HG03175 (cell line): ENCODE data around the gene GRIN1.
A peak's percentile ranks its signal among the peaks of the same experiment; 100 is the strongest.

ENCODE experiments used
- ATAC-seq: cut with Tn5 transposase; IDR thresholded peaks from one replicate; pipeline ENCODE4 v1.9.1; 2021; ENCODE audit warnings: mild to moderate bottlenecking, moderate library complexity; ENCODE audit not compliant: unreplicated experiment

Gene GRIN1

GRCh38 chr9:137145731-137146526 lies 7.0 kb downstream of the GRIN1 start:
- no peak for ATAC-seq

- ATAC-seq: no peak
Measured at GRCh38 chr9:137146527-137146918, 7.6 kb downstream of the GRIN1 start.

- no peak for ATAC-seq
Measured at GRCh38 chr9:137147091-137147792, 8.3 kb downstream of the GRIN1 start.

DNA sequence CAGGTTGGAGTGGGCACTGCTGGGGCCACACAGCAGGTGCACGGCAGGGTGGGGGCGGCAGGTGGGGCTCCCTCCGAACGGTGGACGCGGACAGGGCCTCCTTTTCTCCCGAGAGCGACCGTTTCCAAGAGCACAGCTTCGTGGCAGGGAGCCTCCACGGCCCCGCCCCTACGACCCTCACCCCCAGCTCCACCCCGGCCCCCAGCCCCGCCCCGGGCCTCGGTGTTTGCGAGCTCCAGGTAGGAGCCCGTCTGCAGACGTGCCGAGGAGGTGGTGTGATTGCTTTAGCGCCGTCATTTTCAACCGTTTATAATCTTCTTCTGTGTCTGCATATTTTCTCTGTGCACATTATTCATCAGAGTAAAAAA lies 8.8 kb downstream of the GRIN1 start:
- no peak for ATAC-seq

DNA sequence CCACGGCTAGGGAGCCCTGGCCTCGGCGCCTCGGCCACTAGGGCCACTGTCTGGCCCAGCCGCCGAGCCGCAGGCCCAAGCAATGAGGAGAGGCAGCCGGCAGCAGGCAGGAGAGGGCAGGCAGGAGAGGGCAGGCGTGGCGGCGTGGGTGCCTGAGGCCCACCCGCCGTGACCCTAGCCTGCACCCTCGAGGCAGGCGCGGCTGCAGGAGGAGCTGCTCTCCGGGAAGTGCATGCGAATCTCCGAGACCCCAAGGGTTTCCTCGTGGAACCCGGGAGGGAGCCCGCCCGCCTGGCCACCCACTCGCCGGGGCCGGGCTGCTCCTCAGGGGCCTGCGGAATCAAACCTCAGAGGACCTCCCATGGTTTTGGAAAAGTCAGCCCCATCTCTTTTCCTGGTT lies 9.3 kb downstream of the GRIN1 start:
- no peak for ATAC-seq

DNA sequence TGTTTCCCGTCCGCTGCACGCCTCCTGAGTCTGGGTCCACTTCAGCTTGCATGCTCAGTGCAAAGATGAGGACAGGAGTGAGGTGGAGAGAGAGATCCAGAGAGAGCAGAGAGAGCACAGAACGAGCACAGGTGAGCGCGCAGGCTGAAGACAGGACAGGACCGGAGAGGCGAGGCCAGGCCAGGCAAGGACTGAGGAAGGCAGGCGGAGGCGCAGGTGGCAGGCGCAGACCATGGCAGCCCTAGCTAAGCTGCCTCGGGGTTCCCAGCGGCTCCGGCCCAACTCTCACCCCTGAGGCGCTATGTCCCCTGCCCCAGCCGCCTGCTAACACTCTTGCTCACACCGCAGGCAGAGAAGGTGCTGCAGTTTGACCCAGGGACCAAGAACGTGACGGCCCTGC lies 9.7 kb downstream of the GRIN1 start:
- no peak for ATAC-seq

DNA sequence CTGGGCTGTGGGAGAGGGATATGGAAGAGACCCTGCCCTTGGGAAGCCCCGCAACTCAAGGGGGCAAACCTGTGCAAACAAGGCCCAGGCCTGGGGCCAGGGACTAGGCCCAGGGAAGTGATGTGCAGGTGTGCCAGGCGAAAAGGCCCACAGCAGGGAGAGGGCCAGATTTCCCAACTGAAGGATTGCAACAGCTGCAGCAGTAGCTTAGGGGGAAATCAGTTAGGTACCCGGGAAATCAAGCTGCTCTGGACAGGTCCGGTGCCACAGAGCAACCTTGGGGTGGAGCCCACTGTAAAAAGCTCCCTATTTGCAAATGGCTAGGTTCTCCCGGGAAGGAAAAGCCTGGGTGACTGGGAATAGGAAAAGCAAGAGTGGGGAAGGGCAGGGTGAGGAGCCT lies 10.4 kb downstream of the GRIN1 start:
- ATAC-seq: no peak

DNA sequence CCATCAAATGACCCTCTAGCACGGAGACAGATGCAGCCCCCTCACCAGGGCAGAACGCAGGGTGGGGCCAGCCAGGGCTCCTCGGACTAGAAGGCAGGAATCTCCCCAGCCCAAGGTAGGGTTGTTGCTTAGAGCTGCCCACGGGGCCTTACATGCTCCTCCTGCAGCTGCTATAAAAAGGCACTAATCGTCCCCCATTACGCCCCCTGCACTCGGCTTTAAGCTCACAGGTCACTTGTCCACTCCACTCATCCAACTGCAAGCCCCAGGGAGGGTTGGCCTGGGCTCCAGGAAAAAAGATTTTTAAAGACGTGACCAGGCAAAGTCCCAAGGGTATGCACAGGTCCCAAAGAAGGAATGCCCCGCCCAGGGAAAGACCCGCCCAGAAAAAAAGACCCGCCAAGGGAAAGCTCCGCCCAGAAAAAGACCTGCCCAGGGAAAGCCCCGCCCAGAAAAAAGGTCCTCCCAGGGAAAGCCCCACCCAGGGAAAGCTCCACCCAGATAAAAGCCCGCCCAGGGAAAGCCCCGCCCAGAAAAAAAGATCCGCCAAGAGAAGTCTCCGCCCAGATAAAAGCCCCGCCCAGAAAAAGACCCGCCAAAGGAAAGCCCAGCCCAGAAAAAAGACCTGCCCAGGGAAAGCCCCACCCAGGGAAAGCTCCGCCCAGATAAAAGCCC lies 11.1 kb downstream of the GRIN1 start:
- ATAC-seq: peak; percentile 27

DNA sequence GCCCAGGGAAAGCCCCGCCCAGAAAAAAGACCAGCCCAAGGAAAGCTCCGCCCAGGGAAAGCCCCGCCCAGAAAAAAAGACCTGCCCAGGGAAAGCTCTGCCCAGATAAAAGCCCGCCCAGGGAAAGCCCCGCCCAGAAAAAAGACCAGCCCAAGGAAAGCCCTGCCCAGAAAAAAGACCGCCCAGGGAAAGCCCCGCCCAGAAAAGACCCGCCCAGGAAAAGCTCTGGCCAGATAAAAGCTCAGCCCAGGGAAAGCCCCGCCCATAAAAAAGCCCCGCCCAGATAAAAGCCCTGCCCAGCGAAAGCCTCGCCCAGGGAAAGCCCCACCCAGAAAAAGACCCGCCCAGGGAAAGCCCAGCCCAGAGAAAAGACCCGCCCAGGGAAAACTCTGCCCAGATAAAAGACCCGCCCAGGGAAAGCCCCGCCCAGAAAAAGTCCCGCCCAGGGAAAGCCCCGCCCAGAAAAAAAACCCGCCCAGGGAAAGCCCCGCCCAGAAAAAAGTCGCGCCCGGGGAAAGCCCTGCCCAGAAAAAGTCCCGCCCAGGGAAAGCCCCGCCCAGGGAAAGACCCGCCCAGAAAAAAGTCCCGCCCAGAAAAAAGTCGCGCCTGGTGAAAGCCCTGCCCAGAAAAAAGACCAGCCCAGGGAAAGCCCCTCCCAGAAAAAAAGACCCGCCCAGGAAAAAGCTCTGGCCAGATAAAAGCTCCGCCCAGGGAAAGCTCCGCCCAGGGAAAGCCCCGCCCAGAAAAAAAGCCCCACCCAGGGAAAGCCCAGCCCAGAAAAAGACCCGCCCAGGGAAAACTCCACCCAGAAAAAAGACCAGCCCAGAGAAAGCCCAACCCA lies 11.9 kb downstream of the GRIN1 start:
- ATAC-seq: peak; percentile 44

DNA sequence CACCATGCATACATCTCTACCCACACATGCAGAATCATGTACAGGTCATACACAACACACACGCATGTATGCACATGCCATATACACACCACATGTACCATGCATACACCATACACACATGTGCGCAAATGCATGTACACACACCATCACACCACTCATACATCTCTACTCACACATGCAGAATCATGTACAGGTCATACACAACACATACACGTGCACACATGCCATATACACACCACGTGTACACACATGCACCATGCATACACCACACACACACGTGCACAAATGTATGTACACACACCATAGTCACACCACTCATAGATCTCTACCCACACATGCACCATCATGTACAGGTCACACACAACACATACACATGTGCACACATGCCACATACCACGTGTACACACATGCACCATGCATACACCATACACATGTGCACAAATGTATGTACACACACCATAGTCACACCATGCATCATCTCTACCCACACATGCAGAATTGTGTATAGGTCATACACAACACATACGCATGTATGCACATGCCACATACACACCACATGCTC lies 14.0 kb downstream of the GRIN1 start:
- ATAC-seq: no peak

DNA sequence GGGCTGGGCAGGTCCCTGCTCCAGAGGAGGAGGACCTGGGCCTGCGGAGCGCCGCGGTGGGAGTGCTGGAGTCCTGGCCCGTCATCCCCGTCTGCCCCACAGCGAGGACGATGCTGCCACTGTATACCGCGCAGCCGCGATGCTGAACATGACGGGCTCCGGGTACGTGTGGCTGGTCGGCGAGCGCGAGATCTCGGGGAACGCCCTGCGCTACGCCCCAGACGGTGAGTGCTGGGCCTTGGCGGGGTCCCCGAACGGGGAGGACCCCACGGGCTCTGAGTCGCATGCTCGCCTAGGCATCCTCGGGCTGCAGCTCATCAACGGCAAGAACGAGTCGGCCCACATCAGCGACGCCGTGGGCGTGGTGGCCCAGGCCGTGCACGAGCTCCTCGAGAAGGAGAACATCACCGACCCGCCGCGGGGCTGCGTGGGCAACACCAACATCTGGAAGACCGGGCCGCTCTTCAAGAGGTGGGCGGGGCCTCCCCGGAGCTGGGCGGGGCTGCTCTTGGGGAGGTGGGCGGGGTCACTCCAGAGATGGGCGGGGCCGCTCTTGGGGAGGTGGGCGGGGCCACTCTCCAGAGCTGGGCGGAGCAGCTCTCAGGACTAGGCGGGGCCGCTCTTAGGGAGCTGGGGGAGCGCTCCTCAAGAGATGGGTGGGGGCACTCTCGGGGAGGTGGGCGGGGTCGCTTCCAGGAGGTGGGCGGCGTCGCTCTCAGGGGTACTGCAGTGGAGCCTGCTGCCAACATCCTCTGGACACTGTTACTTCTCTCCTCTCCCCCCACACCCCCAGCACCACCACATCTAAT lies 17.8 kb downstream of the GRIN1 start:
- ATAC-seq: no peak

DNA sequence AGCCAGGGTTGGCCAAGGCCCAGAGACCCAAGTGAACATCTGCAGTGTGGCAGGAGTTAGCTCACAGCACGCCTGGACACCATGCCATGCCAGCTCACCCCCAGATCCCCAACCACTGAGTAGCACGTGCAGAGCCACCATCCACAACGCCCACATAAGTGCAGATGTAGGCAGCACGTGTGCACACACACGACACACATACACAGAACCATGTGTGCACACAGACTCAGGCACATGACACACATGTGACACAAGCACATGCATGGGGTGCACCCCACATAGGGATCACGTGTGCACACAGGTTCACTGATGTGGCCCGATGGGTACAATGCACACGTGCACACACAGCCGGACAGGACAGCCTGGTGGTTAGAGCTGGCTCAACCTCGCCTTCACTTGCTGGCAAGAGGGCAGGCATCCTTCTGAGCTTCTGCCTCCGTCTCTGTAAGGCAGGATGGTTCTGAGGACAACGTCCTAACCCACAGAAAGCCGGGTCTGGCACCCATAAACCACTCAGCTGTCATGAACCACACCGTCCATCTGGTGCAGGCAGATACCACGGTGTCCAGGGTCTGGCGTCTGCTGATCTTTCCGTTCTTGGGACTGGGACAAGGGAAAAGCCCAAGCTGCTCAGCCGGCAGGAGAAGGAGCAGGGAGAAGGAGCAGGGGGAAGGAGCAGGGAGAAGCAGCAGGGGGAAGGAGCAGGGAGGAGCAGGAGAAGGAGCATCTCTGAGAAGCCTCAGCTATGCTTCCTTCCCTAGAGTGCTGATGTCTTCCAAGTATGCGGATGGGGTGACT lies 18.9 kb downstream of the GRIN1 start:
- no peak for ATAC-seq

DNA sequence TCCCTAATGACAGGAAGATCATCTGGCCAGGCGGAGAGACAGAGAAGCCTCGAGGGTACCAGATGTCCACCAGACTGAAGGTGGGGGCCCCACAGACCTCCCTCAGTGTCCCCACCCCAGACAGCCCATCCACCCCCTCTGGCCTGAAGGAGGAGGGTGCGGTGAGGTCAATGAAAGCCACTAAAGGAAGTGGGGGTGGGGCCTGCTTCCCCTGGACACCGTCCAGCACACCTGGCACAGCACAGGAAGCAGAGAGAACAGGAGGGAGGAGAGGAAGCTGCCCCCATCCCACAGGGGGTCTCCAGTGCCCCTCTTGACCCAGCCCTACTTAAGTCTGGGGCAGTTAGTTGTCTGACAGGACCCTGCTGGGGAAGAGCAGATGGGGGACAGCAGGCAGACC lies 19.7 kb downstream of the GRIN1 start:
- ATAC-seq: no peak

- no peak for ATAC-seq
Measured at GRCh38 chr9:137159105-137160053, 20.4 kb downstream of the GRIN1 start.

DNA sequence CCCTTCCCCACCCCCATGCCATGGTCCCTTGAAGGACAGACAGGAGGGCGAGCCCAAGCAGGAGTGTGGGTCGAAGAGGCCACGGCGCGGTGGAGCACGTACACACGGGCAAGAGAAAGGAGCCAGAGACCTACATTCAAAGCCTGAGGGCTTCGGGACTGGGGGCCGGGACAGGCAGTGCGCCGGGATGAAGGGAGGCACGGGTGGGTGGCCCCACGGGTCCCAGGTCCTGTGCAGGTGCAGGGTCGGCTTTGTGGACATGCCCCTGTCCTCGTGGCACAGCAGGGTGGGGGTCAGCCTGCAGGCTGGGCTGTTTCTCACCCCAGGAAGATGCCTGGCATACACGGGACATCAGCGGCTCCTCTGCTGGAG lies 21.1 kb downstream of the GRIN1 start:
- ATAC-seq: no peak

DNA sequence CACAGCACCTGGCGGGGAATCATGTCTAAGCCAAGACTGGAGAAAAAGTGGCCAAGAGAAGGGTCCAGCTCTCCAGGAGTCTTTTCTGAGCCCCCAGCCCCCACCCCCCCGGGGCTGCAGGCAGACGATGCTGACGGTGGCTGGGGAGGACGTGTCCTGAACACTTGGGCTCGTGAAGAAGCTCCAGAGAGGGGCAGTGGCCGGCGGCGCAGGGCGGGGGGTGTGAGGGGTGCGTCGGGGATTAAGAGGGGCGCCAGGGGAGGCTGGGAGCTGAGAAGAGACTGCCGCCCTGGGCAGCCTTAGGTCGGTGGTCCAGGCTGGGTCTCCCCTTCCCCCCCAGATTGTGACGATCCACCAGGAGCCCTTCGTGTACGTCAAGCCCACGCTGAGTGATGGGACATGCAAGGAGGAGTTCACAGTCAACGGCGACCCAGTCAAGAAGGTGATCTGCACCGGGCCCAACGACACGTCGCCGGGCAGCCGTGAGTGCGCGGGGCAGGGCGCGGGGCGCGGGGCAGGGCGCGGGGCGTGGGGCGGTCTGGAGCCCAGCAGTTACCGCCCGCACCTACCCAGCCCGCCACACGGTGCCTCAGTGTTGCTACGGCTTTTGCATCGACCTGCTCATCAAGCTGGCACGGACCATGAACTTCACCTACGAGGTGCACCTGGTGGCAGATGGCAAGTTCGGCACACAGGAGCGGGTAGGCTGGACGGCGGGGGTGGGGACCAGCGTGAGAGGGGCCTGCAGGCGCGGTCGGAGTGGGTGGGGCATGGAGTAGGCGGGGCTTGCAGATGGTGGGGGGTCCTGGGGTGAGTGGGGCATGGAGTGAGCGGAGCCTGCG lies 22.0 kb downstream of the GRIN1 start:
- no peak for ATAC-seq
